ENCODE measurements around the gene HLA-DPB1. TPM values are rescaled to one million over a fixed set of nuclear protein-coding genes. Genes with fewer than 3 reads are reported as not detected.
A peak's percentile ranks its signal among the peaks of the same experiment; 100 is the strongest.
"Not testable (repeated sequence)": the region's sequence is repeated elsewhere in the genome, so short reads cannot be mapped to it uniquely, and the experiment has no call there.

The HLA-DPB1 gene
- total RNA-seq, 2 experiments from 2014 or later = 2.8 to 4.0 TPM

DNA sequence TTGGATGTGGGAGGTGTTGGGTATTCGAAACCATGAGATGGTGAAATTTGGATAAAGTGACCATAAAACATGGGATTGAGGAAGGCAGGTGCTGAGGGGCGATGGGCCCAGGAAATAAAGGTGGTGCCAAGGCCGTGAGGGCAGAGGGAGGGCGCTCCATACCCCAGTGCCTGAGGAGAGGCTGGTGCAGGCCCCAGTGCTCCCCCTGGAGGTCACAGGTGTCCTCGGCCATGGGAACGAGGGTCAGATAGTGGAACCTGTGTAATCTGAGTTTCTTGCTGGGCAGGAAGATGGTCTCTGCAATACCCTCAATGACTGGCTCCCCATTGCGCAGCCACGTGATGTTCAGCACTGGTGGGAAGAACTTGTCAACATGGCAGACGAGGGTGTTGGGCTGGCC lies 16.2 kb downstream of the HLA-DPB1 start:
- intact Hi-C loops (cut with micrococcal nuclease) = loop anchor here (1.0 kb wide), 1 partner anchor 78 kb away; no protein-coding TSS in a partner anchor
- peak; percentile 73 for DNase-seq
- H3K9me3 Mint-ChIP-seq = no peaks in the 10 kb centered on the region
- CTCF ChIA-PET = interaction anchor here (1.1 kb wide), 1 partner anchor 77 kb away, joined by 6 read pairs; no protein-coding TSS in a partner anchor
- H3K36me3 Mint-ChIP-seq (ENCODE audit: low read depth) = no peaks in the 10 kb centered on the region
- peaks cover 2% of the 10 kb centered on the region for H3K27me3 Mint-ChIP-seq (ENCODE audit: low read depth)
- no peak overlapping the region for H3K4me3 Mint-ChIP-seq
- no peak overlapping the region for H3K27ac Mint-ChIP-seq
- H3K4me1 Mint-ChIP-seq (ENCODE audit: low read depth) = no peaks in the 10 kb centered on the region

DNA sequence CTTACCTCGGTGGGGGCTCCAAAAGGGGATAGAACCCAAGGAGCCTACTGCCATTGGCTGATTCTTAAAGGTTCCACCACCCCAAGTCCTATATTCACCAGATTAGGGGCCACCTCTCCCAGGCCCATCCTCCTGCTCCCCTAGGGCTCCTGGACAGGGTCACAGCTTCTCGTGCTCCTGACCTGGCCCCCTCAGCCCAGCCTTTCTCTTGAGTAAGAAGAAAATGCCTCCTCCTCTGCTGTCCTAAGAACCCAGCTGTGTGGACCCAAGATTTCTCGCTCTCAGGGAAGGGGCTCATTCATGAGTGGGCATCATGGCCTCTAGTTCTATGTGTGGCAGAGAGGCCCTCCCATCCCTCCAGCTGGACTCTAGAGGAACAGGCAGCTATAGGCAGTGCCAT lies 16.6 kb downstream of the HLA-DPB1 start:
- H3K27ac Mint-ChIP-seq = no peak overlapping the region
- no peaks in the 10 kb centered on the region for H3K4me1 Mint-ChIP-seq (ENCODE audit: low read depth)
- intact Hi-C loops (cut with micrococcal nuclease) = loop anchor here (1.0 kb wide), 1 partner anchor 78 kb away; no protein-coding TSS in a partner anchor
- CTCF ChIA-PET = interaction anchor here (1.1 kb wide), 1 partner anchor 78 kb away, joined by 6 read pairs; no protein-coding TSS in a partner anchor
- DNase-seq = no peak
- H3K36me3 Mint-ChIP-seq (ENCODE audit: low read depth) = no peaks in the 10 kb centered on the region
- no peak overlapping the region for H3K4me3 Mint-ChIP-seq
- H3K9me3 Mint-ChIP-seq = peaks cover under 1% of the 10 kb centered on the region
- peaks cover 3% of the 10 kb centered on the region for H3K27me3 Mint-ChIP-seq (ENCODE audit: low read depth)

DNA sequence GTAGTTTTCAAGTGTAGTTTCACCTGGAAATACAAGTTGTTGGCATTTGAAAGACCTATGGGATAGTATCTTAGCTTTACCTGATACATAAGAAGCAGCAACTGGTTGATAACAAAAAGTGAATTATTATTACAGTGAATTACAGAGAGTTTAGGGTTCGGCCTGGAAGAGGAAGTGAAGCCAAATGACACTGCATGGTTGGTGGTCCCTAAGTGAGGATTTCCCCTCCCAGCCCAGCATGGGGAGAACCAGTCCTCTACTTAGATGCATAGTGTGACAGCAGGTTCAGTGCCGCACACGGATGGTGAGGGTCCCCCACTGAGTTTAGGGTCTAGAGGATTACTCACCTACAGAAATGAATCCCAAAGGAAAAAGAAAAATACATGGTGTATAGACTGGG lies 18.1 kb downstream of the HLA-DPB1 start:
- peaks cover 9% of the 10 kb centered on the region for H3K9me3 Mint-ChIP-seq
- no peaks in the 10 kb centered on the region for H3K36me3 Mint-ChIP-seq (ENCODE audit: low read depth)
- intact Hi-C loops (cut with micrococcal nuclease) = no loop called here
- no peak for DNase-seq
- H3K27ac Mint-ChIP-seq = no peak overlapping the region
- peaks cover 6% of the 10 kb centered on the region for H3K27me3 Mint-ChIP-seq (ENCODE audit: low read depth)
- H3K4me3 Mint-ChIP-seq = no peak overlapping the region
- no peaks in the 10 kb centered on the region for H3K4me1 Mint-ChIP-seq (ENCODE audit: low read depth)
- CTCF ChIA-PET = no interaction called here

DNA sequence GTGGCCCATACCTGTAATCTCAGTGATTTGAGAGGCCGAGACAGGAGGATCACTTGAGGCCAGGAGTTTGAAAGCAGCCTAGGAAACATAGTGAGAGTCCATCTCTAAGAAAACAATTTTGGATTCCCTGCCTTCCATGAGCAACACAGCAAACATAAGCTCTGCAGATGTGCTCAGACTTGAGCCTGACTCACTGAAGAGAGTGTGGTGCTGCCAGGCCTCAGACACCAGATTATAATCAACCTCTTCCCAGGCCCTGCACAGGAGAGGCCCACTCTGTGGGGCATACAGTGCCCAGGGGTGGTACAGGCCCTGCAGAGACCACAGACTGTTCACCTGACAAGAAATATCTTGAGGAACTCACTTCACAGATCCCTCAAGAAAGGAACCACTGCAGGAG lies 19.9 kb downstream of the HLA-DPB1 start:
- H3K4me1 Mint-ChIP-seq (ENCODE audit: low read depth) = no peaks in the 10 kb centered on the region
- intact Hi-C loops (cut with micrococcal nuclease) = no loop called here
- CTCF ChIA-PET = no interaction called here
- H3K36me3 Mint-ChIP-seq (ENCODE audit: low read depth) = peaks cover 4% of the 10 kb centered on the region
- H3K4me3 Mint-ChIP-seq = no peak overlapping the region
- H3K27ac Mint-ChIP-seq = no peak overlapping the region
- peaks cover 6% of the 10 kb centered on the region for H3K27me3 Mint-ChIP-seq (ENCODE audit: low read depth)
- H3K9me3 Mint-ChIP-seq = peaks cover 23% of the 10 kb centered on the region
- DNase-seq = no peak

DNA sequence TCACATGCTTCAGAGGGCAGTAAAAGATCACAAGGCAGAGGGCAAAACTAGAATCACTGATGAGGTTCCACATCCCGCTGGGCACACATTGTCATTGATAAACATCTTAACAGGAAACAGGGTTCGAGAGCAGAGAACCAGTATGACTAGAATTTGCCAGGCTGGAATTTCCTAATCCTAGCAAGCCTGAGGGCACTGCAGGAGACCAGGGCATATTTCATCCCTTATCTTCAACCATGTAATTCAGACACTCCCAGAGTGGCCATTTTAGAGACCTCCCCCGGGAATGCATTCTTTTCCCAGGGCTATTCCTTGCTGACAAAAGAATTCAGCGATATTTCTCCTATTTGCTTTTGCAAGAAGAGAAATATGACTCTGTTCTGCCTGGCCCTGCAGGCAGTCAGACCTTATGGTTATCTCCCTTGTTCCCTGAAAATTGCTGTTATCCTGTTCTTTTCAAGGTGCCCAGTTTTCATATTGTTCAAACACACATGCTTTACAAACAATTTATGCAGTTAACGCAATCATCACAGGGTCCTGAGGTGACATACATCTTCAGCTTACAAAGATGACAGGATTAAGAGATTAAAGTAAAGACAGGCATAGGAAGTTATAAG lies 25.4 kb downstream of the HLA-DPB1 start:
- peaks cover 12% of the 10 kb centered on the region for H3K27me3 Mint-ChIP-seq (ENCODE audit: low read depth)
- H3K27ac Mint-ChIP-seq; H3K4me3 Mint-ChIP-seq; DNase-seq; H3K4me1 Mint-ChIP-seq (ENCODE audit: low read depth); H3K36me3 Mint-ChIP-seq (ENCODE audit: low read depth); CTCF ChIA-PET; intact Hi-C loops (cut with micrococcal nuclease): not testable (repeated sequence)
- H3K9me3 Mint-ChIP-seq = peaks cover 34% of the 10 kb centered on the region

DNA sequence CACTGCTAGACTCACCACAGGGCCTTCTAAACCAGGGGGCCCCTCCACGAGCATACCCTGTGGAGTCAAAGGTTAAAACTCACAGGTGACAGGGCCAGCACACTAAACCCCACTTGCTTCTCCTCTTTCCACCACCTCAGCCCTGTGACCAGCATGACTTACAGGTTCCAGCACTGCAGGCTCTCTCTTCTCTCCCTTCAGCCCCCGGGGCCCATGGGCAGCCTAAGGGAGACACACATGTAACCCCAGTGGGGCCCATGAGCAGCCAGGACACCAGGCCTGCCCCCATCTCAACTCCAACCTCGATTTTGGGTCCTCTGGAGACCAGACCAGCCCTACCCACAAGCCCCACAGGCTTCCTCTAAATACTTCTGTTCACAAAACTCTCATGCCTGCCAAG lies 28.0 kb downstream of the HLA-DPB1 start:
- H3K9me3 Mint-ChIP-seq = peaks cover 25% of the 10 kb centered on the region
- peaks cover 6% of the 10 kb centered on the region for H3K36me3 Mint-ChIP-seq (ENCODE audit: low read depth)
- CTCF ChIA-PET = no interaction called here
- H3K27me3 Mint-ChIP-seq (ENCODE audit: low read depth) = peaks cover 10% of the 10 kb centered on the region
- DNase-seq = no peak
- intact Hi-C loops (cut with micrococcal nuclease) = no loop called here
- no peaks in the 10 kb centered on the region for H3K4me1 Mint-ChIP-seq (ENCODE audit: low read depth)
- no peak overlapping the region for H3K27ac Mint-ChIP-seq
- H3K4me3 Mint-ChIP-seq = no peak overlapping the region

DNA sequence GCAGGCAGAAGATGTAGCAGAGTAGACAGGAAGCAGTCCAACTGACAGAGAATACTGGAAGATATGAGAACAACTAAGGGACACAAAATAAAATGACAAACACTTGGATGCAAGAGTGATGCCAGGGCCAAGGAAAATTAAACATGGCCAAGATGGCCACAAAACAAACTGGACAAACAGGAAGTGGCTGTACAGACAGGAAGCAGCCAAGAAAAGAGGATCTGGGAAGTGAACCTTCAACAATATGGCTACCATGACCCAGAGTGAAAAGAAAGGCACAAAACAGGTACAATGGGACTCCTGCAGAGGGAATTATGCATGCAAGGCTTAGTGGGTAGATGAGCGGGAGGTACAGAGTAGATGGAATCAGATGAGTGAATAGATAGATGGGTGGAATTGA lies 29.1 kb downstream of the HLA-DPB1 start:
- peaks cover 4% of the 10 kb centered on the region for H3K36me3 Mint-ChIP-seq (ENCODE audit: low read depth)
- no peaks in the 10 kb centered on the region for H3K4me1 Mint-ChIP-seq (ENCODE audit: low read depth)
- intact Hi-C loops (cut with micrococcal nuclease) = no loop called here
- peaks cover 19% of the 10 kb centered on the region for H3K9me3 Mint-ChIP-seq
- peaks cover 14% of the 10 kb centered on the region for H3K27me3 Mint-ChIP-seq (ENCODE audit: low read depth)
- CTCF ChIA-PET = no interaction called here
- DNase-seq = no peak
- no peak overlapping the region for H3K4me3 Mint-ChIP-seq
- H3K27ac Mint-ChIP-seq = no peak overlapping the region

DNA sequence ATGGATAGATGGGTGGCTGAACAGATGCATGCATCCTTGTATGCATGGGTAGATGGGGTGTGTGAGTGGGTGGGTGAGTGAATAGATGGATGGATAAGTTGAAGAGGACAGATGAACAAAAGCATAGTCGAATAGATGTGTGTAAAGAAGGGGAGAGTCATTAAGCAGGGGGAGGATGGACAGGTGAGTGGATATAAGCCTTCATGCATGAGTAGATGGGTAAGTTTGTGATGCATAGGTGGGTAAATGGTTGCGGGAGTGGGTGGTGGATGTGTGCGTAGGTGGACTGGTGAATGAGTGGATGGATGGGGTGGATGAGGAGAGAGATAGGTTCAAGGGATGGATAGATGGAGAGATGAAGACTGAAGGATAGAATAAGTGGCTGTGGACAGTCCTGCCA lies 29.6 kb downstream of the HLA-DPB1 start:
- H3K27ac Mint-ChIP-seq = no peak overlapping the region
- intact Hi-C loops (cut with micrococcal nuclease) = no loop called here
- DNase-seq = no peak
- H3K9me3 Mint-ChIP-seq = peaks cover 14% of the 10 kb centered on the region
- peaks cover 2% of the 10 kb centered on the region for H3K36me3 Mint-ChIP-seq (ENCODE audit: low read depth)
- H3K4me1 Mint-ChIP-seq (ENCODE audit: low read depth) = no peaks in the 10 kb centered on the region
- no peak overlapping the region for H3K4me3 Mint-ChIP-seq
- peaks cover 17% of the 10 kb centered on the region for H3K27me3 Mint-ChIP-seq (ENCODE audit: low read depth)
- CTCF ChIA-PET = no interaction called here

DNA sequence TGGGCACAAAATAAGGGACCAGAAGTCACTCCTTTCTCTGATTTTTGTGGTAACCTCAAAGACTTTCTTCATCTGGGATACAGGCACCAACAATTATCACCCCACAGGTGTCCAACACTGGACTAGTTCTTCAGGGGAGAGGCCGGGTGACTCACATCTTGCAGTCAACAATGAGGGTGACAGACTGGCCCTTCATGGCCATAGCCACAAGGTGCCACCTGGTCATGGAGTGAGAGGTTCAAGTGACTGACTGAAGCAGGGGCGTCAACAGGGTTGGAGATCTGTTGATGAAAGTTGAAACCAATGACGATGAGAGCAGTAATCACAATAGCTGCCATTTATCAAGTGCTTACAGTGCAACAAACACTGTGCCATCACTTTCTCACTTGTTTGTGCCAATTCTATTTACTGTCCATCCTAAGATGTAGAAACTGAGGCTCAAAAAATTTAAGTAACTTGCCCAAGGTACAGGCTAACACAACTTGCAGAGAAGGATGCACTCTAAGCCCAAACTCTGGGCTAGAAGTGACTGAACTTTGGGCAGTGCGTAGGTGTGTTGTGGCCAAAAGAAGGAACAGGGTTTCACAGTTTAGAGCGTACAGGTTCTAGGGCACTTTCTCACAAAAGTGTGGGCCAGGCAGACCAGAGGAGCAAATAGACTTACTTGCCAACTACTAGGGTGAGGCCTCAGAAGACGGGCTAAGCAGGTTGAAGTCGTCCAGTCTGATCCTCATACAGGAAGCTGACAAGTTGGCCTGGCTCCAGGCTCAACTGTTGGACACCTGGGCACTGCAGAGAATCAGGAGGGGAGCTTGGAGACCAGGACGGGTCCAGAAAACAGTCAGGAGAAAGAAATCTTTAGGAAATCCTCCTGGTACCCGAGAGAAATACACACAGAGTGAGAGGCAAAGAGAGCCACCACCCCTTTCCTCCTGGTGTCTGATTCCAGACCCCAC lies 30.4 kb downstream of the HLA-DPB1 start:
- Mint-ChIP-seq H3K36me3 (ENCODE audit: low read depth) (peaks cover 2% of the 10 kb centered on the region), H3K4me1 (ENCODE audit: low read depth) (no peaks in the 10 kb centered on the region), H3K4me3 (no peak overlapping the region), H3K9me3 (peaks cover 7% of the 10 kb centered on the region), H3K27me3 (ENCODE audit: low read depth) (peaks cover 20% of the 10 kb centered on the region), H3K27ac (no peak overlapping the region)
- intact Hi-C loops (cut with micrococcal nuclease) = no loop called here
- CTCF ChIA-PET = no interaction called here
- DNase-seq = no peak

DNA sequence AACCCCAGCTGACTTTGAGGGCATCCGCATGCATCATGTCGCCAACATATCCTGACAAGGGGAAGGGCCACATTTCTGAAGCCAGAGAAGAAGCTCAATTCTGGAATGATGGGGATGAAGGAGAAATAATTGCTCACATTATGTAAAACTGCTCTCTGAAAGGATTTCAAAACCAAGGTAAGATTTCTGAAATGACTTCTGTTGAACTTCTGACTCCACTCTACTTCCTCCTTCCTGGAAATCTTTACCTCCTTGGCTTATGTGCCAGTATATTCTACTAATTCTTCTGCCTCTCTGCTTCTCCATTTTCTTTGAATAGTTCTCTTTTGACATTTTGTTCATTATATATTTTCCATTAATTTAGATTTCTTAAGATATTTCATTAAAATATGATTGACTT lies 31.9 kb downstream of the HLA-DPB1 start:
- intact Hi-C loops (cut with micrococcal nuclease) = no loop called here
- no peak overlapping the region for H3K4me3 Mint-ChIP-seq
- H3K36me3 Mint-ChIP-seq (ENCODE audit: low read depth) = no peaks in the 10 kb centered on the region
- H3K9me3 Mint-ChIP-seq = no peaks in the 10 kb centered on the region
- peaks cover 21% of the 10 kb centered on the region for H3K27me3 Mint-ChIP-seq (ENCODE audit: low read depth)
- no peaks in the 10 kb centered on the region for H3K4me1 Mint-ChIP-seq (ENCODE audit: low read depth)
- no peak overlapping the region for H3K27ac Mint-ChIP-seq
- CTCF ChIA-PET = interaction anchor here (1.4 kb wide), 1 partner anchor 12 kb away, joined by 4 read pairs; no protein-coding TSS in a partner anchor
- DNase-seq = no peak

DNA sequence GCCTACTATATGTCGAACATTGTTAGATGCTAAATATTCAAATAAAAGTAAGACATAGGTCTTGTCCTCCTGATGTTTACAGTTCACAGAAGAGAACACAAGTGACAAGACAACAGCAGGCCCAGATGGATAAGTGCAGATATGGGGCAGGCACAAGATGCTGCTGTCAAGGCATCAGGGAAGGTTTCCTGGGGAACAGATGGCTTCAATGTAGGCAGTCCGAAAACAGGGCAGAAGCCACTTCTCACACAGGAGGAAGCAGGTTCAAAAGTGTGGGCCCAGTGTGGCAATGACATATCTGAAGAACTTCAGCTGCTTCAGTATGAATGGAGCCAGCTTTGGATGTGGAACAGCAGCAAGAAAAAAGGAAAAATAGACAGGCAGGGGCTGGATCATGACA lies 32.5 kb downstream of the HLA-DPB1 start:
- CTCF ChIA-PET = interaction anchor here (1.4 kb wide), 1 partner anchor 12 kb away, joined by 4 read pairs; no protein-coding TSS in a partner anchor
- Mint-ChIP-seq H3K36me3 (ENCODE audit: low read depth) (no peaks in the 10 kb centered on the region), H3K9me3 (no peaks in the 10 kb centered on the region), H3K4me1 (ENCODE audit: low read depth) (no peaks in the 10 kb centered on the region), H3K27ac (no peak overlapping the region), H3K4me3 (no peak overlapping the region), H3K27me3 (ENCODE audit: low read depth) (peaks cover 24% of the 10 kb centered on the region)
- DNase-seq = no peak
- intact Hi-C loops (cut with micrococcal nuclease) = no loop called here

DNA sequence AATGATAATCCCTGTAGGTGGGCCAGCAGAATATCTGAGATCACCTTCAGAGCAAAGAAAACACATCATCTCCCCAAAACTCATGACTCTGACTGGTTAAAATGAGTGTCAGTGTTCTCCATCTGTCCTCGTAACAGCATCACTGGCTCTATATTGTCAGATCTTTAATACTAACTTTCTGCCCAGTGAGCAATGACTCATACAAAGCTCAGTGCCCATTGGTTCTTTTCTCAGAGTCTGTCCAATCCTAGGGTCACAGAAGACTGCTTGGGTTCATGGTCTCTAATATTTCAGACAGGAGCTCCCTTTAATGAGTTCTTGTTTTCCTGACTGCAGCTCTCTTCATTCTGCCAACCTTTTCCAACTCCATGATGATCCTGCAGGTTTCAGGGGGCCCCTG lies 36.4 kb downstream of the HLA-DPB1 start:
- intact Hi-C loops (cut with micrococcal nuclease) = loop anchor here (10.0 kb wide), 1 partner anchor 233 kb away; no protein-coding TSS in a partner anchor
- Mint-ChIP-seq H3K27me3 (ENCODE audit: low read depth) (peaks cover 49% of the 10 kb centered on the region), H3K4me1 (ENCODE audit: low read depth) (peaks cover 2% of the 10 kb centered on the region), H3K9me3 (no peaks in the 10 kb centered on the region), H3K36me3 (ENCODE audit: low read depth) (no peaks in the 10 kb centered on the region), H3K4me3 (no peak overlapping the region), H3K27ac (no peak overlapping the region)
- peak; percentile 28 for DNase-seq
- CTCF ChIA-PET = interaction anchor here (1.3 to 1.4 kb wide), 2 partner anchors 8 to 17 kb away, joined by 5 to 6 read pairs; no protein-coding TSS in a partner anchor

Data from activated naive CD4-positive, alpha-beta T cell treated with anti-CD3 and anti-CD28 coated beads for 36 hours (primary cell).